BLaER1 treated with 17β-estradiol and CSF1 and Interleukin-3, amounts not matched to agents 10 nM and 100 nM (cell line): Measurements from ENCODE around the gene PPP2R2D.

Source experiments
- H3K27ac ChIP-seq, 11 experiments: shearing (Covaris generic); formaldehyde crosslinking; 2 replicates each; pipeline ENCODE4 v1.8.1; 2022
- H3K27me3 ChIP-seq, 11 experiments: shearing (Covaris generic); formaldehyde crosslinking; 2 replicates each; pipeline ENCODE4 v1.8.1; 2022
- H3K36me3 ChIP-seq, 11 experiments: shearing (Covaris generic); formaldehyde crosslinking; 2 replicates each; pipeline ENCODE4 v1.8.1; 2022
- H3K4me1 ChIP-seq, 10 experiments: shearing (Covaris generic); formaldehyde crosslinking; 2 replicates each; pipeline ENCODE4 v1.8.1; 2022
- H3K4me2 ChIP-seq, 11 experiments: shearing (Covaris generic); formaldehyde crosslinking; 2 replicates each; pipeline ENCODE4 v1.8.1; 2022
- H3K4me3 ChIP-seq, 10 experiments: shearing (Covaris generic); formaldehyde crosslinking; 2 replicates each; pipeline ENCODE4 v1.8.1; 2022
- H3K9ac ChIP-seq, 11 experiments: shearing (Covaris generic); formaldehyde crosslinking; 2 replicates each; pipeline ENCODE4 v1.8.1; 2022
- H3K9me3 ChIP-seq, 11 experiments: shearing (Covaris generic); formaldehyde crosslinking; replicated peaks in 1 of 11; 2 replicates each; pipeline ENCODE4 v1.8.1; 2022
- H4K20me1 ChIP-seq, 11 experiments: shearing (Covaris generic); formaldehyde crosslinking; 2 replicates each; pipeline ENCODE4 v1.8.1; 2022
- Cebpa-rat ChIP-seq, 11 experiments: shearing (Covaris generic); IDR thresholded peaks; 2 replicates each; pipeline ENCODE4 v1.8.1; 2022

PPP2R2D gene

GRCh38 chr10:131862548-131862947 lies 38.3 kb upstream of the PPP2R2D start:
- H3K4me1 ChIP-seq, result peaks cover 0 to 16% (median 13%) of the 10 kb centered on the region in 10 experiments; a peak in 16 of 20 replicates
- no peak for TF ChIP-seq Cebpa-rat (IDR thresholded peaks at IDR 0.05)
- H3K27ac ChIP-seq, result no peak overlapping the region
- peaks cover 0 to 2% (median 0%) of the 10 kb centered on the region in 11 experiments; a peak in 4 of 22 replicates for H3K27me3 ChIP-seq
- no peak overlapping the region for H3K4me3 ChIP-seq
- H3K9ac ChIP-seq, result no peak overlapping the region
- H3K4me2 ChIP-seq, result no peak overlapping the region
- H3K36me3 ChIP-seq, result no peaks in the 10 kb centered on the region
- peaks cover 0 to 5% (median 0%) of the 10 kb centered on the region in 11 experiments; a peak in 1 of 22 replicates for H4K20me1 ChIP-seq
- no peaks in the 10 kb centered on the region for H3K9me3 ChIP-seq

- no peak overlapping the region for H3K4me3 ChIP-seq
- H3K9ac ChIP-seq, result no peak overlapping the region
- TF ChIP-seq Cebpa-rat (IDR thresholded peaks at IDR 0.05), result no peak
- H3K4me1 ChIP-seq, result no peaks in the 10 kb centered on the region
- H4K20me1 ChIP-seq, result 0 out of 22 replicates have a peak, but pooled peaks cover 0 to 5% (median 0%) of the 10 kb centered on the region in 11 experiments
- H3K27ac ChIP-seq, result no peak overlapping the region
- no peaks in the 10 kb centered on the region for H3K36me3 ChIP-seq
- H3K9me3 ChIP-seq, result no peaks in the 10 kb centered on the region
- no peak overlapping the region for H3K4me2 ChIP-seq
- no peaks in the 10 kb centered on the region for H3K27me3 ChIP-seq
These were observed 35.4 kb upstream of the PPP2R2D start for GRCh38 chr10:131865223-131865917.

- Histone ChIP-seq H3K27me3 (no peaks in the 10 kb centered on the region), H3K4me2 (no peak overlapping the region), H3K27ac (no peak overlapping the region), H3K4me3 (no peak overlapping the region), H3K9me3 (no peaks in the 10 kb centered on the region), H3K9ac (no peak overlapping the region), H4K20me1 (no peaks in the 10 kb centered on the region), H3K36me3 (no peaks in the 10 kb centered on the region), H3K4me1 (no peaks in the 10 kb centered on the region)
- TF ChIP-seq Cebpa-rat (IDR thresholded peaks at IDR 0.05), result no peak
These were observed 34.1 kb upstream of the PPP2R2D start for GRCh38 chr10:131866673-131867072.

- no peaks in the 10 kb centered on the region for H3K36me3 ChIP-seq
- no peaks in the 10 kb centered on the region for H3K4me1 ChIP-seq
- H4K20me1 ChIP-seq, result no peaks in the 10 kb centered on the region
- H3K4me3 ChIP-seq, result no peak overlapping the region
- no peak overlapping the region for H3K27ac ChIP-seq
- no peak for TF ChIP-seq Cebpa-rat (IDR thresholded peaks at IDR 0.05)
- H3K9me3 ChIP-seq, result no peaks in the 10 kb centered on the region
- H3K9ac ChIP-seq, result no peak overlapping the region
- no peak overlapping the region for H3K4me2 ChIP-seq
- H3K27me3 ChIP-seq, result no peaks in the 10 kb centered on the region
These were observed 32.4 kb upstream of the PPP2R2D start for GRCh38 chr10:131868436-131868835.

- Histone ChIP-seq H3K9me3 (no peaks in the 10 kb centered on the region), H3K27ac (no peak overlapping the region), H3K4me1 (peaks cover 0 to 6% (median under 1%) of the 10 kb centered on the region in 10 experiments; a peak in 7 of 20 replicates), H3K9ac (no peak overlapping the region), H3K4me2 (no peak overlapping the region), H3K27me3 (no peaks in the 10 kb centered on the region), H4K20me1 (no peaks in the 10 kb centered on the region), H3K36me3 (no peaks in the 10 kb centered on the region), H3K4me3 (no peak overlapping the region)
- TF ChIP-seq Cebpa-rat (IDR thresholded peaks at IDR 0.05), result peak in 7 of 11 experiments; percentile 11 to 68 (median 30); a peak in 6 of 22 replicates
These were observed 31.5 kb upstream of the PPP2R2D start for GRCh38 chr10:131869344-131869743.

GRCh38 chr10:131870411-131870810 lies 30.4 kb upstream of the PPP2R2D start:
- Histone ChIP-seq H3K27me3 (no peaks in the 10 kb centered on the region), H3K4me2 (no peak overlapping the region), H3K36me3 (no peaks in the 10 kb centered on the region), H3K4me1 (peaks cover 3 to 17% (median 8%) of the 10 kb centered on the region in 10 experiments; a peak in 17 of 20 replicates), H3K9ac (no peak overlapping the region), H3K9me3 (no peaks in the 10 kb centered on the region), H3K27ac (no peak overlapping the region), H4K20me1 (no peaks in the 10 kb centered on the region), H3K4me3 (no peak overlapping the region)
- no peak for TF ChIP-seq Cebpa-rat (IDR thresholded peaks at IDR 0.05)

GRCh38 chr10:131870831-131871672 lies 29.8 kb upstream of the PPP2R2D start:
- Histone ChIP-seq H3K9ac (no peak overlapping the region), H3K27me3 (no peaks in the 10 kb centered on the region), H3K9me3 (no peaks in the 10 kb centered on the region), H4K20me1 (no peaks in the 10 kb centered on the region), H3K4me2 (no peak overlapping the region), H3K4me1 (peaks cover 3 to 21% (median 12%) of the 10 kb centered on the region in 10 experiments; a peak in 17 of 20 replicates), H3K27ac (no peak overlapping the region), H3K36me3 (no peaks in the 10 kb centered on the region), H3K4me3 (no peak overlapping the region)
- TF ChIP-seq Cebpa-rat (IDR thresholded peaks at IDR 0.05), result no peak

GRCh38 chr10:131871673-131872005 lies 29.2 kb upstream of the PPP2R2D start:
- H3K27me3 ChIP-seq, result no peaks in the 10 kb centered on the region
- no peak for TF ChIP-seq Cebpa-rat (IDR thresholded peaks at IDR 0.05)
- H3K27ac ChIP-seq, result no peak overlapping the region
- H3K36me3 ChIP-seq, result no peaks in the 10 kb centered on the region
- no peaks in the 10 kb centered on the region for H4K20me1 ChIP-seq
- H3K9ac ChIP-seq, result no peak overlapping the region
- no peaks in the 10 kb centered on the region for H3K9me3 ChIP-seq
- peaks cover 3 to 21% (median 12%) of the 10 kb centered on the region in 10 experiments; a peak in 17 of 20 replicates for H3K4me1 ChIP-seq
- H3K4me3 ChIP-seq, result no peak overlapping the region
- no peak overlapping the region for H3K4me2 ChIP-seq

- H3K9ac ChIP-seq, result no peak overlapping the region
- no peak for TF ChIP-seq Cebpa-rat (IDR thresholded peaks at IDR 0.05)
- no peaks in the 10 kb centered on the region for H3K27me3 ChIP-seq
These were observed 28.6 kb upstream of the PPP2R2D start for GRCh38 chr10:131872011-131872826.

More at GRCh38 chr10:131872011-131872826, 28.6 kb upstream of the PPP2R2D start:
- no peaks in the 10 kb centered on the region for H4K20me1 ChIP-seq
- H3K4me2 ChIP-seq, result no peak overlapping the region
- no peak overlapping the region for H3K4me3 ChIP-seq
- H3K4me1 ChIP-seq, result peaks cover 3 to 26% (median 14%) of the 10 kb centered on the region in 10 experiments; a peak in 17 of 20 replicates
- no peaks in the 10 kb centered on the region for H3K36me3 ChIP-seq
- H3K9me3 ChIP-seq, result no peaks in the 10 kb centered on the region
- H3K27ac ChIP-seq, result no peak overlapping the region
